Liver (tissue), 3 donors: ENCODE results near the gene RPS6KA3.

Experiments used
- GABPA ChIP-seq, 2 donors: IDR thresholded peaks in 1 of 2; conservative IDR thresholded peaks in 1 of 2; 2 replicates each; pipeline ENCODE4 v1.6.1; 2016; ENCODE audit warnings: antibody characterized with exemption in 2 of 2, mild to moderate bottlenecking in 1 of 2, moderate library complexity in 1 of 2
- HNF4G ChIP-seq: IDR thresholded peaks from 2 replicates; pipeline ENCODE4 v1.6.1; 2016; ENCODE audit warnings: antibody characterized with exemption
- RAD21 ChIP-seq, 2 donors: IDR thresholded peaks; 2 replicates each; pipeline ENCODE4 v1.6.1; 2016; ENCODE audit warnings: antibody characterized with exemption in 2 of 2, mild to moderate bottlenecking in 2 of 2
- TAF1 ChIP-seq: conservative IDR thresholded peaks from 2 replicates; pipeline ENCODE4 v1.6.1; 2016; ENCODE audit warnings: antibody characterized with exemption, mild to moderate bottlenecking
- TF ChIP-seq, protein P1 (sequence below): fragments of 150-350 bp; IDR thresholded peaks from 2 replicates; pipeline ENCODE4 v1.5.1; 2017; ENCODE audit warnings: improper control_type of control experiment, low read depth, low read length; ENCODE audit not compliant: missing input control
- TF ChIP-seq, protein P2 (sequence below): IDR thresholded peaks from 2 replicates; pipeline ENCODE4 v1.6.1; 2016; ENCODE audit warnings: antibody characterized with exemption, mild to moderate bottlenecking
- TF ChIP-seq, protein P3 (sequence below): IDR thresholded peaks from 2 replicates; pipeline ENCODE4 v1.6.1; 2016; ENCODE audit warnings: antibody characterized with exemption
- TF ChIP-seq, protein P4 (sequence below): IDR thresholded peaks from 2 replicates; pipeline ENCODE4 v1.6.1; 2016; ENCODE audit warnings: antibody characterized with exemption
- donor health status: healthy.
- donor health status: healthy.

DNA sequence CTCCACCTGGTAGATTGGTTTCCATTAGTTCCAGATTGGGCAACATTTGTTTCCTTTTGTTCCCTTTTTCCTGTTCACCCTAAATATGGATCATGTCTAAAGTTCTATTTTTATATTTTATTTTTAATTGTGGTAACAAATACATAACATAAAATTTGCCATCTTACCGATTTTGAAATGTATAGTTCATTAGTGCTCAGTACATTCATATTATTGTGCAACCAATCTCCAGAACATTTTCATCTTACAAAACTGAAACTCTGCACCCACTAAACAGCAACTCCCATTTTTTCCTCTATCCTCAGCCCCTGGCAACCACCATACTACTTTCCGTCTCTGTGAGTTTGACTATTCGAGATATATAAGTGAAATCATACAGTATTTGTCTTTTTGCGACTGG lies 14.2 kb upstream of the RPS6KA3 start:
- TF ChIP-seq, protein P1, sequence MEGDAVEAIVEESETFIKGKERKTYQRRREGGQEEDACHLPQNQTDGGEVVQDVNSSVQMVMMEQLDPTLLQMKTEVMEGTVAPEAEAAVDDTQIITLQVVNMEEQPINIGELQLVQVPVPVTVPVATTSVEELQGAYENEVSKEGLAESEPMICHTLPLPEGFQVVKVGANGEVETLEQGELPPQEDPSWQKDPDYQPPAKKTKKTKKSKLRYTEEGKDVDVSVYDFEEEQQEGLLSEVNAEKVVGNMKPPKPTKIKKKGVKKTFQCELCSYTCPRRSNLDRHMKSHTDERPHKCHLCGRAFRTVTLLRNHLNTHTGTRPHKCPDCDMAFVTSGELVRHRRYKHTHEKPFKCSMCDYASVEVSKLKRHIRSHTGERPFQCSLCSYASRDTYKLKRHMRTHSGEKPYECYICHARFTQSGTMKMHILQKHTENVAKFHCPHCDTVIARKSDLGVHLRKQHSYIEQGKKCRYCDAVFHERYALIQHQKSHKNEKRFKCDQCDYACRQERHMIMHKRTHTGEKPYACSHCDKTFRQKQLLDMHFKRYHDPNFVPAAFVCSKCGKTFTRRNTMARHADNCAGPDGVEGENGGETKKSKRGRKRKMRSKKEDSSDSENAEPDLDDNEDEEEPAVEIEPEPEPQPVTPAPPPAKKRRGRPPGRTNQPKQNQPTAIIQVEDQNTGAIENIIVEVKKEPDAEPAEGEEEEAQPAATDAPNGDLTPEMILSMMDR = no peak
- TF ChIP-seq, protein P2, sequence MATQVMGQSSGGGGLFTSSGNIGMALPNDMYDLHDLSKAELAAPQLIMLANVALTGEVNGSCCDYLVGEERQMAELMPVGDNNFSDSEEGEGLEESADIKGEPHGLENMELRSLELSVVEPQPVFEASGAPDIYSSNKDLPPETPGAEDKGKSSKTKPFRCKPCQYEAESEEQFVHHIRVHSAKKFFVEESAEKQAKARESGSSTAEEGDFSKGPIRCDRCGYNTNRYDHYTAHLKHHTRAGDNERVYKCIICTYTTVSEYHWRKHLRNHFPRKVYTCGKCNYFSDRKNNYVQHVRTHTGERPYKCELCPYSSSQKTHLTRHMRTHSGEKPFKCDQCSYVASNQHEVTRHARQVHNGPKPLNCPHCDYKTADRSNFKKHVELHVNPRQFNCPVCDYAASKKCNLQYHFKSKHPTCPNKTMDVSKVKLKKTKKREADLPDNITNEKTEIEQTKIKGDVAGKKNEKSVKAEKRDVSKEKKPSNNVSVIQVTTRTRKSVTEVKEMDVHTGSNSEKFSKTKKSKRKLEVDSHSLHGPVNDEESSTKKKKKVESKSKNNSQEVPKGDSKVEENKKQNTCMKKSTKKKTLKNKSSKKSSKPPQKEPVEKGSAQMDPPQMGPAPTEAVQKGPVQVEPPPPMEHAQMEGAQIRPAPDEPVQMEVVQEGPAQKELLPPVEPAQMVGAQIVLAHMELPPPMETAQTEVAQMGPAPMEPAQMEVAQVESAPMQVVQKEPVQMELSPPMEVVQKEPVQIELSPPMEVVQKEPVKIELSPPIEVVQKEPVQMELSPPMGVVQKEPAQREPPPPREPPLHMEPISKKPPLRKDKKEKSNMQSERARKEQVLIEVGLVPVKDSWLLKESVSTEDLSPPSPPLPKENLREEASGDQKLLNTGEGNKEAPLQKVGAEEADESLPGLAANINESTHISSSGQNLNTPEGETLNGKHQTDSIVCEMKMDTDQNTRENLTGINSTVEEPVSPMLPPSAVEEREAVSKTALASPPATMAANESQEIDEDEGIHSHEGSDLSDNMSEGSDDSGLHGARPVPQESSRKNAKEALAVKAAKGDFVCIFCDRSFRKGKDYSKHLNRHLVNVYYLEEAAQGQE = no peak
- no peak for TF ChIP-seq HNF4G
- TF ChIP-seq, protein P3, sequence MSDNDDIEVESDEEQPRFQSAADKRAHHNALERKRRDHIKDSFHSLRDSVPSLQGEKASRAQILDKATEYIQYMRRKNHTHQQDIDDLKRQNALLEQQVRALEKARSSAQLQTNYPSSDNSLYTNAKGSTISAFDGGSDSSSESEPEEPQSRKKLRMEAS = no peak
- TF ChIP-seq, protein P4, sequence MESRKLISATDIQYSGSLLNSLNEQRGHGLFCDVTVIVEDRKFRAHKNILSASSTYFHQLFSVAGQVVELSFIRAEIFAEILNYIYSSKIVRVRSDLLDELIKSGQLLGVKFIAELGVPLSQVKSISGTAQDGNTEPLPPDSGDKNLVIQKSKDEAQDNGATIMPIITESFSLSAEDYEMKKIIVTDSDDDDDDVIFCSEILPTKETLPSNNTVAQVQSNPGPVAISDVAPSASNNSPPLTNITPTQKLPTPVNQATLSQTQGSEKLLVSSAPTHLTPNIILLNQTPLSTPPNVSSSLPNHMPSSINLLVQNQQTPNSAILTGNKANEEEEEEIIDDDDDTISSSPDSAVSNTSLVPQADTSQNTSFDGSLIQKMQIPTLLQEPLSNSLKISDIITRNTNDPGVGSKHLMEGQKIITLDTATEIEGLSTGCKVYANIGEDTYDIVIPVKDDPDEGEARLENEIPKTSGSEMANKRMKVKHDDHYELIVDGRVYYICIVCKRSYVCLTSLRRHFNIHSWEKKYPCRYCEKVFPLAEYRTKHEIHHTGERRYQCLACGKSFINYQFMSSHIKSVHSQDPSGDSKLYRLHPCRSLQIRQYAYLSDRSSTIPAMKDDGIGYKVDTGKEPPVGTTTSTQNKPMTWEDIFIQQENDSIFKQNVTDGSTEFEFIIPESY = no peak
- no peak for TF ChIP-seq TAF1
- no peak for TF ChIP-seq GABPA (IDR thresholded peaks at IDR 0.05 in 1 of 2, conservative IDR thresholded peaks at IDR 0.05 in 1 of 2)
- no peak for TF ChIP-seq RAD21 (IDR thresholded peaks at IDR 0.05)
